ENCODE data around the gene FMN1. TPM values are rescaled to one million over a fixed set of nuclear protein-coding genes. Genes with fewer than 3 reads are reported as not detected.

FMN1 gene
- total RNA-seq, 1 experiment from 2014 or later, result 21.9 TPM

DNA sequence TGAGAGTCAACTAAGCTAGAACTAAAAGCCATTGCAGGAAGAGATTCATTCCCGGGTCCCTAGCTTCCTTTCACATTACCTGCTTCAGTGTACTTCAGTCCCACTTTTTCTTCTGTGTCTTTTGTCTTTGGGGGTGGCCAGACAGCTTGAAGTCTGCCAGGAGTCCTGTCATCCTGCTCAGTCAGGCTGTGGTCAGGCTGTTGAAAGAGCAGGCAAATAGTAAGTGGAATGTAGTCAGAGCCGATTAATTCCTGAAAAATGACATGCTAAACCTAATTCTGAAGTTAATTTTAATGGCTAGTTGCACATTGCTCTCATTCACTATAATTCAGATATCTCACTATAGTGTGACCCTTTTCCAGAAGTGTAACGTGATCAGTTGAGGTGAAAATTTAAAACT is 129.6 kb downstream of the FMN1 start:
- peak; percentile 70 for DNase-seq (ENCODE audit: low read depth)

GRCh38 chr15:33059184-33059583 is 135.3 kb downstream of the FMN1 start:
- DNase-seq (ENCODE audit: low read depth), result peak; percentile 43

- no peak for DNase-seq (ENCODE audit: low read depth)
These were observed 136.7 kb downstream of the FMN1 start for GRCh38 chr15:33057845-33058244.

- no peak for DNase-seq (ENCODE audit: low read depth)
These were observed 138.6 kb downstream of the FMN1 start for GRCh38 chr15:33055962-33056361.

- DNase-seq (ENCODE audit: low read depth), result no peak
These were observed 143.0 kb downstream of the FMN1 start for GRCh38 chr15:33051528-33051927.

GRCh38 chr15:33048255-33048654 is 146.3 kb downstream of the FMN1 start:
- DNase-seq (ENCODE audit: low read depth), result peak; percentile 64

- no peak for DNase-seq (ENCODE audit: low read depth)
These were observed 147.4 kb downstream of the FMN1 start for GRCh38 chr15:33047077-33047476.

- DNase-seq (ENCODE audit: low read depth), result no peak
These were observed 148.2 kb downstream of the FMN1 start for GRCh38 chr15:33046329-33046728.

GRCh38 chr15:33045066-33045810 is 149.3 kb downstream of the FMN1 start:
- peak; percentile 42 for DNase-seq (ENCODE audit: low read depth)

- no peak for DNase-seq (ENCODE audit: low read depth)
These were observed 149.9 kb downstream of the FMN1 start for GRCh38 chr15:33044598-33044997.

DNA sequence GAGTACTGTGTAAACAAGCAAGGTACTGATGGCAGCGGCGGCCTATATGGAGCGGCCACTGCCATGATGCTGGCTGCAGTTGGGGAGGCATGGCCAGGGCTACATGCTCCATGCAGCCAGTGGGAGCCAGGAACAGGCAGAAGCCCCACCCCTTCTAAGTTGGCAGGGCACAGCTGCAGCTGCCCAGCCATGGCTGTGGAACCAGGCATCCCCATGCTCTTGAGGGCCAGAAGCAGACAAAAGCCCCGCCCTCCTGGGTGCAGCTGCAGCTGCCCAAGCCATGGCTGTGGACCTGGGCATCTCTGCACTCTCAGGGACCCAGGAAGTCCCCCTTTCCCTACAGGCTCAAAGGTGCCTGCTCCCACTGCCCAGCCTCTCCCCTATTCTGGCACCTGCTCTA is 150.9 kb downstream of the FMN1 start:
- no peak for DNase-seq (ENCODE audit: low read depth)

- no peak for DNase-seq (ENCODE audit: low read depth)
These were observed 154.0 kb downstream of the FMN1 start for GRCh38 chr15:33040496-33040895.

- DNase-seq (ENCODE audit: low read depth), result no peak
These were observed 159.9 kb downstream of the FMN1 start for GRCh38 chr15:33034588-33034987.

GRCh38 chr15:33032053-33032452 is 162.5 kb downstream of the FMN1 start:
- DNase-seq (ENCODE audit: low read depth), result peak; percentile 66

DNA sequence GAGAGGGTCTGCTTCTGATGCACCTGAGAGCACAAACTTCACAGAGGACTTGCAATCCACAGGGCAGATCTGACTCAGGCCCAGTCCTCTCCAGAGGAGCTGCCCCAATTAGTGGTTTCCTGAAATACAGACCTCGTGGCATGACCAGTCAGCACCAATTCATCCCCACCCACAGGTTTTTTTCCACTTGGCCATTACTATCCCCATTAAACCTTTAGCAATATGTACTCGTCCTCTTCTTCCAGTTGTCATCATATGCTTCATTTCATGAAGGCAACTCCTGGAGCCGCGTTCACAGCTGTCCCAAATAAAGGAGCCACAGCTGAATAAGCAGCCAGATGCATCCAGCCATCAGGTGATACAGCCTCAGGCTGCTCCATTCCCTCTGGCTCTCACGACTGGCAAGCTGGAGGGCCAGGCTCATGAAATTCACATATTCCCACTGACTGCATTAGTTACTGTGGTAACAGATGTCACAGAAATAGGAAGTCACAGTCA is 163.1 kb downstream of the FMN1 start:
- peak; percentile 99 for DNase-seq (ENCODE audit: low read depth)

GRCh38 chr15:33030315-33030714 is 164.2 kb downstream of the FMN1 start:
- no peak for DNase-seq (ENCODE audit: low read depth)

DNA sequence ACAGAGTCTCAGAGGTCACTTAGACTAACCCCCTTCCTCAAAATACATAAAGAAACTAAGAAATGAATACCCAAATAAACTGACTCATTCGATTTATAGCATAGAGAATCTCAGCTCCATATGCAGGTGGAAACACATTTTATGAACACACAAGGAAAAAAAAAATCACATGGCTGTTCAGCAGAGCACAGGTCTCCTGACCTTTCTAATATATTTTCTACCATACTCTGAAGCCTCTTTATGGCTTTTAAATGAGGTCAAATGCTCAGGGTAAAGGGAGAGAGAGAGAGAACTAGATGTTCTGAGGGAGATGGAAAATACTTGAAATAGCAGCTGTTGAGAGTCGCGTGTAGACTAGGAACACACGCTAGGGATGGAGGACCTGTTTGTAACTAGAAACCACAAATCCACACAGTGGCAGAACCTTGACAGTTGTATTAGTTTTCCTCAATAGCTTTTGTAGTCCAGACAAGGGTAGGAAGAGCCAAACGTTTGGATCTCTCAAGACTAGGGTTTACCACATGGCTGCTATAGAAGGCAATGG is 165.3 kb downstream of the FMN1 start:
- peak; percentile 98 for DNase-seq (ENCODE audit: low read depth)

DNA sequence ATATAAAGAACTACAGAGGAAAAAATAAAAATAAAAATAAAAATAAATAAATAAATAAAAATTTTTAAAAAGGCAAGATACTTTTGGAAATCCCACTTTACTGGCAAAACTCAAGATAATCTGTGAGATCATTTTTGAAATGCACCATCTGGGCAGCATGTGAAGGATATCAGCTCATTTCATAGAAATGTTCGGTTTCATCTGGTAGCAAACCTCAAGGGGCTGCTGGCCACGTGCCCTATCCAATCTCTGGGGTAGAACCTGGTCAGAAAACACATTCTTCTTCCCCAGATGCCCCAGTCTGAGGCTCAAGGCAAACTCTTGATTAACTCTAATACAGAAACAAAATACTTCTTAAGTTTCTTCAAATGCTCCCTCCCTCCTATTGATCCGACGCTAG is 166.0 kb downstream of the FMN1 start:
- peak; percentile 77 for DNase-seq (ENCODE audit: low read depth)

DNA sequence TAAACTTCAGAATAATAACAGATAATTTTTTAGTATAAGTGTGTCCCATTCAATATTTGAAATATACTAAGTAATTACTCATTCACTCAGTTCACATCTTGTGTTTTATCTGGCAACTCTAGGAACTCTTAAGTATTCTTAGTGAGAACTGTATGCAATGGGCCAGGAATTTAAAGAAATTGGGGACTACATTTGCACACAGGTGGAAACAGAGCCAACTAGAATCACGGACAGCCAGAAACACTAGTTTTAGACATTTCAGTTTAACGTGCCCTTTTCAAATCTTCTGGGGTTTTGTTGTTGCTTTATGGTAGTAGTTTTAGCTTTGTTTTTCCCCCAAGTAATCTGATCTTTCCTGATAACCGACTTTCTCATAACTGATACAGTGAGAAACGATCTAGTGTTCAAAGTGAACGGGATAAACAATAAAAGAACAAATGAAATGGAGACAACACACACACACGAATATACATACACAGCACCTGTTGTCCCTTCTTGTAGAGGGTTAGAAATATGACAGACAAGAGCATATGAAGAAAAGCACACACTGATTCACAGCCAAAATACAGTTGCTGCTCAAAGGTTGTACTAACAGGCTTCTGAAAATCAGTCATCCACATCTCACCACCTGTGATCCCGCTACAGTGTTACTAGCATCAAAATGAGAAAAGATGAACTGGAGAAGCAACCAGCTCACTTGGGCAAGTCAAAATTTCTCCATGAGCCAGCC is 167.0 kb downstream of the FMN1 start:
- DNase-seq (ENCODE audit: low read depth), result peak; percentile 94

- DNase-seq (ENCODE audit: low read depth), result peak; percentile 33
These were observed 167.9 kb downstream of the FMN1 start for GRCh38 chr15:33026614-33027013.

DNA sequence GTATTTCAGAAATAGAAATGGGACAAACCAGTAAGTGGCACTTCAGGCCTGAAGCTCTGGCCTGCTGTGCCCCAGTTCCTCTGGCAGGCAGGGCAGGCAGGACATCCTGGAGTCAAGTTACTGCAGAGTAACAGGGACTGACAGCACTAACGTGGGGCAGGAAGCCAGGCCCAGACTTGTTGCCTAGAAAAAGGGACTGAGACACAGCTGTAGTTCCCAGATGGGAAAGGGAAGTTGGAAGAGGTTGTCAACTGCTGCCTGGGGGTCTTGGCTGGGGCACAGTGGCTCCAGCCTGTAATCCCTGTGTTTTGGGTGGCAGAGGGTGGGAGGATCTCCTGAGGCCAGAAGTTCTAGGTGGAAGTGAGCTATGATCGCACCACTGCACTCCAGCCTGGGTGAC is 171.9 kb downstream of the FMN1 start:
- peak; percentile 80 for DNase-seq (ENCODE audit: low read depth)

DNA sequence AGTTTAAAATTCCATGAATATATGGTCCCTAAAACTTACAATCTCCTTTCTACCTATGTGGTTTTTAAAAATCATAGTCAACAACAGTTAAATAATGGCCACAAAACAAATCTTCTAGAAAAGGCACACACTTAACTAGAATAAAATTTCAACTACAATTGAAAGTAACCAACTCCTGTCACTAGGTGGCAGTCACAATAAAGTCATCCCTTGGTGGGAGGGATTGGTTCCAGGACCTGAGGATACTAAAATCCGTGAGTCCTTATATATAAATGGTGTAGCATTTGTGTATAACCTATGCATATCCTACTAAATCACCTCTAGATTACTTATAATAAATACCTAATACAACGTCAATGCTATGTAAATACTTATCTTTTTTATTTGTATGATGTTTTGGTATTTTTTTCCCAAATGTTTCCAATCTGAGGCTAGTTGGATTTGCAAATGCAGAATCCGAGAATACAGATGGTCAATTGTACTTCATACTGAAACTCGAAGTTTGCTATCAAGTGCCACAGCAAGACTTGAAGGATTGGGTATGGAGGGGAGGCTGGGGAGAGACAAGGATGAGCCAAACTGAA is 172.6 kb downstream of the FMN1 start:
- peak; percentile 73 for DNase-seq (ENCODE audit: low read depth)

Data from LHCN-M2 (cell line).